K562 (cell line): ENCODE data around the gene PMPCB. TPM values are rescaled to one million over a fixed set of nuclear protein-coding genes. Genes with fewer than 3 reads are reported as not detected.

ENCODE experiments used
- BMI1 ChIP-seq: fragments of 150-350 bp; IDR thresholded peaks from 2 replicates; pipeline ENCODE4 v1.6.1; 2014; ENCODE audit warnings: low read length
- CREB5 ChIP-seq: fragments of 250-450 bp; sonication (Bioruptor Pico); IDR thresholded peaks from 2 replicates; pipeline ENCODE4 v1.5.0; 2020; ENCODE audit warnings: mild to moderate bottlenecking
- E2F4 ChIP-seq: sonication (generic); formaldehyde crosslinking; IDR thresholded peaks from 2 replicates; pipeline ENCODE4 v1.8.0; 2022; ENCODE audit warnings: mild to moderate bottlenecking, low read depth, missing genetic modification reagents
- HOXB6 ChIP-seq: fragments of 250-450 bp; sonication (Bioruptor Pico); IDR thresholded peaks from 2 replicates; pipeline ENCODE4 v1.5.1; 2022; ENCODE audit warnings: mild to moderate bottlenecking, borderline replicate concordance
- MEIS2 ChIP-seq: fragments of 450-650 bp; IDR thresholded peaks from 2 replicates; pipeline ENCODE4 v1.6.1; 2014; ENCODE audit warnings: mild to moderate bottlenecking; ENCODE audit not compliant: partially characterized antibody
- NR0B1 ChIP-seq: fragments of 450-650 bp; IDR thresholded peaks from one replicate; pipeline ENCODE4 v1.6.1; 2018; ENCODE audit warnings: mild to moderate bottlenecking, moderate library complexity; ENCODE audit not compliant: partially characterized antibody
- SNAPC5 ChIP-seq: fragments of 250-450 bp; sonication (Bioruptor Pico); IDR thresholded peaks from 2 replicates; pipeline ENCODE4 v1.8.0; 2021; ENCODE audit warnings: moderate library complexity, mild to moderate bottlenecking, inconsistent platforms
- ZNF395 ChIP-seq: fragments of 200-800 bp; sonication (Bioruptor generic); IDR thresholded peaks from 2 replicates; pipeline ENCODE4 v1.6.1; 2017; ENCODE audit warnings: missing genetic modification characterization, missing compliant biosample characterization
- ZNF398 ChIP-seq: fragments of 250-450 bp; sonication (Bioruptor Pico); IDR thresholded peaks from 2 replicates; pipeline ENCODE4 v1.8.0; 2021; ENCODE audit warnings: moderate library complexity, mild to moderate bottlenecking, inconsistent platforms
- ZNF592 ChIP-seq: fragments of 450-650 bp; IDR thresholded peaks from 2 replicates; pipeline ENCODE4 v1.6.1; 2017; ENCODE audit warnings: antibody characterized with exemption, mild to moderate bottlenecking
- ZNF639 ChIP-seq, 2 experiments: fragments of 200-800 bp in 1 of 2; sonication (Bioruptor generic) in 1 of 2; sonication (generic) in 1 of 2; formaldehyde crosslinking in 1 of 2; IDR thresholded peaks in 1 of 2; conservative IDR thresholded peaks in 1 of 2; 2 replicates each; pipeline versions ENCODE4 v1.5.0 to v1.6.1; 2016 to 2020; ENCODE audit warnings: missing compliant biosample characterization in 1 of 2, missing genetic modification characterization in 1 of 2, missing genetic modification reagents in 1 of 2
- polyA plus RNA-seq, 8 experiments: library from polyadenylated mRNA; depleted of rRNA in 4 of 8; stranded (reverse) in 5 of 8; unstranded in 3 of 8; fragments of >200 nt; fragmentation: Nextera tagmentation in 2 of 8; fragmentation: Illumina TruSeq in 1 of 8; extraction: Ambion mirVana in 2 of 8; extraction: Trizol in 1 of 8; gene quantifications; 2 replicates each; pipeline versions ENCODE4 v1.2.1 to v1.2.3, GENCODE V29; 2011 to 2014; ENCODE audit warnings: inconsistent platforms in 1 of 8, missing spikeins in 1 of 8
- total RNA-seq, 7 experiments: library from RNA; depleted of rRNA in 6 of 7; stranded (reverse); fragments of >200 nt in 6 of 7; fragmentation: Illumina TruSeq in 2 of 7; extraction: Trizol in 2 of 7; gene quantifications; 2 replicates each; pipeline versions ENCODE4 v1.2.1 to v1.2.3, GENCODE V29; 2011 to 2021; ENCODE audit warnings: low replicate concordance in 1 of 7

Gene PMPCB
- total and polyA plus RNA-seq, 9 of the 15 experiments (the other 6 are each of a cell fraction or from before 2014, with no cell fraction given) = 61.2 to 209 (median 105) TPM

- TF ChIP-seq NR0B1 (no peak), ZNF592 (no peak), BMI1 (no peak), ZNF639 (CRISPR knock-in tag; conservative IDR thresholded peaks at IDR 0.05 in 1 of 2, IDR thresholded peaks at IDR 0.05 in 1 of 2) (peak in 1 of 2 experiments; percentile 59; a peak in 1 of 4 replicates), CREB5 (CRISPR knock-in tag) (no peak), E2F4 (CRISPR knock-in tag) (0 out of 2 replicates have a peak, but pooled peaks have one; percentile 48), ZNF398 (CRISPR knock-in tag) (no peak), SNAPC5 (CRISPR knock-in tag) (no peak), HOXB6 (CRISPR knock-in tag) (no peak), MEIS2 (peak; percentile 6), ZNF395 (CRISPR knock-in tag) (no peak)
These were observed 50.5 kb downstream of the PMPCB start, which contains the start of gene PSMC2 (continued) for GRCh38 chr7:103347507-103348267.
